Hematopoietic multipotent progenitor cell treated with erythropoietin and hydrocortisone succinate and interleukin-3 and kit ligand, for 15 days (in vitro differentiated cells): ENCODE results near the gene CDH4.
"Not testable (repeated sequence)": the region's sequence is repeated elsewhere in the genome, so short reads cannot be mapped to it uniquely, and the experiment has no call there.

Experiments
- DNase-seq: peaks from one replicate; pipeline ENCODE4 v3.0.0-alpha.2; 2015; ENCODE audit warnings: low spot score

The CDH4 gene

GRCh38 chr20:61976644-61977418 is 724.8 kb downstream of the CDH4 start:
- no peak for DNase-seq

- no peak for DNase-seq
These were observed 725.3 kb downstream of the CDH4 start for GRCh38 chr20:61977419-61977786.

- DNase-seq = no peak
These were observed 726.4 kb downstream of the CDH4 start for GRCh38 chr20:61978491-61978890.

- DNase-seq = no peak
These were observed 727.0 kb downstream of the CDH4 start for GRCh38 chr20:61979090-61979489.

GRCh38 chr20:61979701-61980635 is 727.9 kb downstream of the CDH4 start:
- DNase-seq = no peak

GRCh38 chr20:61980647-61981583 is 728.9 kb downstream of the CDH4 start:
- peak; percentile 33 for DNase-seq

- not testable (repeated sequence) for DNase-seq
These were observed 729.6 kb downstream of the CDH4 start for GRCh38 chr20:61981691-61982090.

- DNase-seq = no peak
These were observed 730.3 kb downstream of the CDH4 start for GRCh38 chr20:61982191-61982950.

GRCh38 chr20:61982951-61983315 is 730.9 kb downstream of the CDH4 start:
- DNase-seq = no peak

- no peak for DNase-seq
These were observed 731.9 kb downstream of the CDH4 start for GRCh38 chr20:61983965-61984364.

- not testable (repeated sequence) for DNase-seq
These were observed 732.4 kb downstream of the CDH4 start for GRCh38 chr20:61984431-61984830.

- DNase-seq = no peak
These were observed 733.0 kb downstream of the CDH4 start for GRCh38 chr20:61985096-61985495.

GRCh38 chr20:61986762-61987321 is 734.8 kb downstream of the CDH4 start:
- DNase-seq = peak; percentile 40

- no peak for DNase-seq
These were observed 736.6 kb downstream of the CDH4 start for GRCh38 chr20:61988665-61989064.

GRCh38 chr20:61989741-61990140 is 737.7 kb downstream of the CDH4 start:
- no peak for DNase-seq
